OCI-LY7 (cell line): ENCODE results near the gene GNB1L. TPM values are rescaled to one million over a fixed set of nuclear protein-coding genes. Genes with fewer than 3 reads are reported as not detected.

Source experiments
- BruUV-seq: library from RNA; stranded (reverse); fragments of 400-500 nt; replicated peaks from 2 replicates; lab custom pipeline; 2021; lab: Mats Ljungman, UMichigan
- CTCF ChIA-PET: fragments of 300-600 bp; sonication (Branson Sonifier 250); formaldehyde crosslinking; loops from one replicate; lab custom pipeline; 2022; ENCODE audit warnings: antibody characterized with exemption; ENCODE audit not compliant: unreplicated experiment; lab: Charles Lee
- POLR2A ChIA-PET: fragments of 300-600 bp; sonication (Branson Sonifier 250); formaldehyde crosslinking; loops from one replicate; lab custom pipeline; 2022; ENCODE audit warnings: antibody characterized with exemption; lab: Charles Lee
- DNase-seq: peaks from one replicate; pipeline ENCODE4 v3.0.0-alpha.2; 2015; ENCODE audit warnings: low spot score
- H2AFZ ChIP-seq: fragments of 200-600 bp; sonication (generic), shearing (Covaris generic); 2 replicates; pipeline ENCODE4 v1.6.1; 2014; ENCODE audit warnings: mild to moderate bottlenecking, antibody characterized with exemption, low read length, moderate library complexity
- H3K27ac ChIP-seq: fragments of 200-600 bp; sonication (generic); 2 replicates; pipeline ENCODE4 v1.5.1; 2014; ENCODE audit warnings: mixed run types, low read depth, mild to moderate bottlenecking, moderate library complexity, low read length, inconsistent platforms; ENCODE audit not compliant: poor library complexity, severe bottlenecking
- H3K36me3 ChIP-seq: fragments of 200-600 bp; sonication (generic); 2 replicates; pipeline ENCODE4 v1.6.1; 2014; ENCODE audit warnings: mild to moderate bottlenecking, antibody characterized with exemption, low read length, moderate library complexity, mixed read lengths; ENCODE audit not compliant: insufficient read depth
- H3K4me1 ChIP-seq: fragments of 200-600 bp; sonication (generic); 2 replicates; pipeline ENCODE4 v1.5.1; 2014; ENCODE audit warnings: mild to moderate bottlenecking, low read length; ENCODE audit not compliant: insufficient read depth, poor library complexity, severe bottlenecking
- H3K4me2 ChIP-seq: fragments of 200-600 bp; sonication (generic); 2 replicates; pipeline ENCODE4 v1.6.1; 2014; ENCODE audit warnings: mild to moderate bottlenecking, low read length
- H3K4me3 ChIP-seq: fragments of 200-600 bp; sonication (generic); 2 replicates; pipeline ENCODE4 v1.5.1; 2014; ENCODE audit warnings: mild to moderate bottlenecking, low read depth, low read length; ENCODE audit not compliant: poor library complexity, severe bottlenecking
- H3K79me2 ChIP-seq: fragments of 200-600 bp; sonication (generic); 2 replicates; pipeline ENCODE4 v1.6.1; 2016; ENCODE audit warnings: low read depth, mild to moderate bottlenecking, low read length, moderate library complexity, mixed read lengths; ENCODE audit not compliant: insufficient read depth
- H3K9me2 ChIP-seq: fragments of 200-600 bp; sonication (generic); 2 replicates; pipeline ENCODE4 v1.6.1; 2016; ENCODE audit warnings: mild to moderate bottlenecking, low read length, mixed read lengths; ENCODE audit not compliant: insufficient read depth
- H3K9me3 ChIP-seq: fragments of 200-600 bp; sonication (generic); 2 replicates; pipeline ENCODE4 v1.6.1; 2014; ENCODE audit warnings: mild to moderate bottlenecking, mixed run types, low read length, mixed read lengths
- H4K20me1 ChIP-seq: fragments of 200-600 bp; sonication (generic); 2 replicates; pipeline ENCODE4 v1.6.1; 2014; ENCODE audit warnings: mild to moderate bottlenecking, antibody characterized with exemption, low read length, moderate library complexity, mixed read lengths; ENCODE audit not compliant: insufficient read depth
- EZH2phosphoT487 ChIP-seq: fragments of 200-600 bp; sonication (generic); IDR thresholded peaks from 2 replicates; pipeline ENCODE4 v1.6.1; 2018; ENCODE audit warnings: low read depth, borderline replicate concordance, mild to moderate bottlenecking, mixed run types, antibody characterized with exemption, low read length, moderate library complexity, mixed read lengths
- intact Hi-C: fragments of 100-400 bp; cut with micrococcal nuclease; formaldehyde crosslinking; loops from one replicate; pipeline ENCODE4 v1.10.0; 2022; ENCODE audit not compliant: unreplicated experiment
- total RNA-seq, 2 experiments: library from RNA; depleted of rRNA in 1 of 2; stranded (reverse); fragments of >200 nt in 1 of 2; shearing (Covaris generic) in 1 of 2; gene quantifications; 2 replicates each; pipeline ENCODE4 v1.2.3, GENCODE V29; 2014 to 2022
- TF ChIP-seq, protein P1 (sequence below): fragments of 200-600 bp; sonication (generic); conservative IDR thresholded peaks from 2 replicates; pipeline ENCODE4 v1.5.1; 2014; ENCODE audit warnings: mild to moderate bottlenecking, antibody characterized with exemption, low read length, moderate library complexity, mixed read lengths

Gene GNB1L
- total RNA-seq, 2 experiments from 2014 or later: 13.1 to 26.7 TPM

GRCh38 chr22:19891317-19892256, 36.9 kb upstream of the GNB1L start:
- Histone ChIP-seq H3K9me3 (no peaks in the 10 kb centered on the region), H4K20me1 (no peaks in the 10 kb centered on the region), H3K4me2 (peak overlapping the region; percentile 91), H3K27ac (peak overlapping the region; percentile 99), H3K9me2 (no peaks in the 10 kb centered on the region), H3K4me3 (peak overlapping the region; percentile 59), H3K36me3 (peaks cover 21% of the 10 kb centered on the region), H3K4me1 (peaks cover 99% of the 10 kb centered on the region), H2AFZ (peak overlapping the region; percentile 3; the same call in 1 of the 2 replicates), H3K79me2 (peaks cover 38% of the 10 kb centered on the region)
- DNase-seq: peak; percentile 98
- ChIA-PET POLR2A (interaction anchor here (0.5 to 2.9 kb wide), 6 partner anchors 36 to 619 kb away, joined by 3 to 20 read pairs (median 4); no protein-coding TSS in a partner anchor), CTCF (no interaction called here)
- BruUV-seq: TSS peak; percentile 75
- no peak for TF ChIP-seq EZH2phosphoT487
- TF ChIP-seq, protein P1, sequence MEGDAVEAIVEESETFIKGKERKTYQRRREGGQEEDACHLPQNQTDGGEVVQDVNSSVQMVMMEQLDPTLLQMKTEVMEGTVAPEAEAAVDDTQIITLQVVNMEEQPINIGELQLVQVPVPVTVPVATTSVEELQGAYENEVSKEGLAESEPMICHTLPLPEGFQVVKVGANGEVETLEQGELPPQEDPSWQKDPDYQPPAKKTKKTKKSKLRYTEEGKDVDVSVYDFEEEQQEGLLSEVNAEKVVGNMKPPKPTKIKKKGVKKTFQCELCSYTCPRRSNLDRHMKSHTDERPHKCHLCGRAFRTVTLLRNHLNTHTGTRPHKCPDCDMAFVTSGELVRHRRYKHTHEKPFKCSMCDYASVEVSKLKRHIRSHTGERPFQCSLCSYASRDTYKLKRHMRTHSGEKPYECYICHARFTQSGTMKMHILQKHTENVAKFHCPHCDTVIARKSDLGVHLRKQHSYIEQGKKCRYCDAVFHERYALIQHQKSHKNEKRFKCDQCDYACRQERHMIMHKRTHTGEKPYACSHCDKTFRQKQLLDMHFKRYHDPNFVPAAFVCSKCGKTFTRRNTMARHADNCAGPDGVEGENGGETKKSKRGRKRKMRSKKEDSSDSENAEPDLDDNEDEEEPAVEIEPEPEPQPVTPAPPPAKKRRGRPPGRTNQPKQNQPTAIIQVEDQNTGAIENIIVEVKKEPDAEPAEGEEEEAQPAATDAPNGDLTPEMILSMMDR: 0 out of 2 replicates have a peak, but pooled peaks have one; percentile 1
- intact Hi-C loops: loop anchor here (1.0 to 2.0 kb wide), 2 partner anchors 36 to 119 kb away; no protein-coding TSS in a partner anchor

DNA sequence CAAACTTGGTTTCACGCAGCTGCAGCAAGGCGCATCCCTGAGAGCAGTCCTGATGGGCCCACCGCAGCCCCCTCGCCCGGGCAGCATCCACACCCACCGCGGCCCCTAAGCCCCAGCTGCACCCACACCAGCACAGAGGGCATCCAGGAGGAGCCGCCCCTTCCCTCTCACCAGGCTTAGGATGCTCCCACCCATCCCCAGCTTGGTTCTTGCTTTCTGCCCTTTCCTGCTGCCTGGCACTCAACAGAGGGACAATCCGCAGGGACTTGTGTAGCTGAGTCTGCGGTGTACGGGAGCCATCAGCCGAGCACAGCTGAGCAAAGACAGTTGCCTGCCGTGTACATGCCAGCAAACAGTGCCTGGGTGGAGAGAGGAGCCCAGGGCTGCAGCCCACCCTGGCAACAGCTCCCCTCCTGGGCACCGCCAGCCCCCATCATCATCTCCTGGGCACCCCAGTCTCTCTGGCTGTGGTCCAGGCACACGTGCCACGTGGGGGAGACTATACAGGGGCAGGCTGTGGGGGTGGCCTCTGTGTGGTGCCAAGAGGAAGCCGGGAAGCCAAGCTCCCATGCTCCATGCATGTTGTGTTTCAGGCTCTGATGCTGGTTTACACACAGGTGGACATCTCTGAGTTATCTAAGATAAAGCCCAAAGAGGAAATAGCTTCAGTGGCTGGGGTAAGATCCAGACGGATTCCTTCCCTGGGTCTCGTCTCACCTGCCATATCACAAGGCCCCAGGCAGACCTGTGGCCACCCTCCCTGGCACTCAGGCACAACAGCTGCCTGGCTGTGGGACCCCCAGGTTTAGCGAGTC, 36.0 kb upstream of the GNB1L start:
- H3K36me3 ChIP-seq: peaks cover 20% of the 10 kb centered on the region
- BruUV-seq: no TSS peak
- no peak for TF ChIP-seq EZH2phosphoT487
- TF ChIP-seq, protein P1: no peak
- intact Hi-C loops: loop anchor here (1.0 to 2.0 kb wide), 2 partner anchors 35 to 118 kb away; no protein-coding TSS in a partner anchor
- H2AFZ ChIP-seq: no peak overlapping the region
- H3K27ac ChIP-seq: peak overlapping the region; percentile 99
- no peaks in the 10 kb centered on the region for H3K9me2 ChIP-seq
- H3K79me2 ChIP-seq: peaks cover 38% of the 10 kb centered on the region
- H3K4me2 ChIP-seq: peak overlapping the region; percentile 91
- H3K9me3 ChIP-seq: no peaks in the 10 kb centered on the region
- DNase-seq: peak; percentile 46
- no peaks in the 10 kb centered on the region for H4K20me1 ChIP-seq
- peaks cover 99% of the 10 kb centered on the region for H3K4me1 ChIP-seq
- ChIA-PET CTCF (interaction anchor here (0.6 to 1.0 kb wide), 2 partner anchors 49 to 160 kb away, joined by 3 to 4 read pairs; no protein-coding TSS in a partner anchor), POLR2A (interaction anchor here (2.9 kb wide), 1 partner anchor 35 kb away, joined by 20 read pairs; no protein-coding TSS in a partner anchor)
- H3K4me3 ChIP-seq: peak overlapping the region; percentile 59
